Common myeloid progenitor, CD34-positive (primary cell): Measurements from ENCODE around the gene TMEM106C.
A peak's percentile ranks its signal among the peaks of the same experiment; 100 is the strongest.

Experiments used
- CTCF ChIA-PET: fragments of 350-600 bp; sonication (Branson Sonifier 250); formaldehyde crosslinking; loops from one replicate; lab custom pipeline; 2021; ENCODE audit warnings: antibody characterized with exemption; lab: Charles Lee
- POLR2A ChIA-PET: fragments of 350-600 bp; sonication (Branson Sonifier 250); formaldehyde crosslinking; loops from one replicate; lab custom pipeline; 2021; ENCODE audit warnings: antibody characterized with exemption; lab: Charles Lee
- DNase-seq, 3 donors: peaks; one replicate each; pipeline versions ENCODE4 v3.0.0 to v3.0.0-alpha.2; 2013
- H3K27ac ChIP-seq, 2 experiments: 1 replicate in 1 of 2; 2 replicates in 1 of 2; pipeline ENCODE4 v1.7.0; 2013; ENCODE audit warnings: inconsistent platforms in 2 of 2, low read length in 2 of 2, mild to moderate bottlenecking in 2 of 2, low read depth in 1 of 2, moderate library complexity in 1 of 2; ENCODE audit not compliant: severe bottlenecking in 2 of 2, insufficient read depth in 1 of 2, poor library complexity in 1 of 2
- H3K27me3 ChIP-seq, 5 experiments: replicated peaks in 2 of 5; 1 replicate in 3 of 5; 2 replicates in 2 of 5; pipeline versions ENCODE4 v1.6.1 to v1.7.0; 2013; ENCODE audit warnings: low read length in 4 of 5, mild to moderate bottlenecking in 2 of 5, moderate library complexity in 2 of 5, inconsistent platforms in 1 of 5; ENCODE audit not compliant: insufficient read depth in 5 of 5, control insufficient read depth in 4 of 5
- H3K36me3 ChIP-seq, 4 experiments: 1 replicate in 2 of 4; 2 replicates in 2 of 4; pipeline versions ENCODE4 v1.6.1 to v1.7.0; 2013; ENCODE audit warnings: low read length in 3 of 4, control low read depth in 1 of 4, mild to moderate bottlenecking in 1 of 4; ENCODE audit not compliant: control insufficient read depth in 4 of 4, insufficient read depth in 4 of 4
- H3K4me1 ChIP-seq, 4 experiments: 1 replicate in 3 of 4; 2 replicates in 1 of 4; pipeline versions ENCODE4 v1.6.1 to v1.7.1; 2013; ENCODE audit warnings: low read length in 3 of 4, mild to moderate bottlenecking in 3 of 4, control low read depth in 1 of 4, inconsistent platforms in 1 of 4, moderate library complexity in 1 of 4; ENCODE audit not compliant: control insufficient read depth in 4 of 4, insufficient read depth in 4 of 4; ENCODE audit errors: control extremely low read depth in 1 of 4
- H3K4me3 ChIP-seq, 7 experiments: 1 replicate in 4 of 7; 2 replicates in 3 of 7; pipeline versions ENCODE4 v1.5.1 to v1.7.0; 2013; ENCODE audit warnings: mild to moderate bottlenecking in 7 of 7, low read length in 6 of 7, moderate library complexity in 6 of 7, inconsistent platforms in 2 of 7, low read depth in 2 of 7, control low read depth in 1 of 7; ENCODE audit not compliant: insufficient read depth in 4 of 7, control insufficient read depth in 1 of 7; ENCODE audit errors: extremely low read depth in 1 of 7
- H3K9me3 ChIP-seq, 5 experiments: 1 replicate in 4 of 5; 2 replicates in 1 of 5; pipeline versions ENCODE4 v1.6.1 to v1.7.1; 2013; ENCODE audit warnings: low read length in 4 of 5, mild to moderate bottlenecking in 2 of 5, inconsistent platforms in 1 of 5, low read depth in 1 of 5, moderate library complexity in 1 of 5; ENCODE audit not compliant: control insufficient read depth in 4 of 5, insufficient read depth in 2 of 5; ENCODE audit errors: control extremely low read depth in 1 of 5
- WGBS: methylation state at CpG from one replicate; pipeline ENCODE4 v1.1.5; 2013; ENCODE audit not compliant: insufficient coverage; 5-methylcytosine and 5-hydroxymethylcytosine counted together

Gene TMEM106C

GRCh38 chr12:47946413-47947323 lies 16.7 kb upstream of the TMEM106C start:
- ChIA-PET POLR2A (interaction anchor here (1.3 kb wide), 1 partner anchor 8 kb away, joined by 3 read pairs; no protein-coding TSS in a partner anchor), CTCF (interaction anchor here (0.5 to 1.7 kb wide), 16 partner anchors 11 to 242 kb away, joined by 3 to 9 read pairs (median 3); partner anchors contain the start of gene VDR)
- peak; percentile 31 to 73 (median 68) for DNase-seq
- WGBS, result 48% methylated on average over 24 of the region's 27 CpGs
- no peaks in the 10 kb centered on the region for H3K36me3 ChIP-seq
- no peak overlapping the region for H3K27ac ChIP-seq
- peak overlapping the region in 3 of 7 experiments; percentile 0 to 26 (median 10) for H3K4me3 ChIP-seq
- H3K4me1 ChIP-seq, result peaks cover 2 to 21% (median 15%) of the 10 kb centered on the region in 4 experiments
- H3K9me3 ChIP-seq, result no peaks in the 10 kb centered on the region
- H3K27me3 ChIP-seq, result peaks cover 0 to 10% (median 2%) of the 10 kb centered on the region in 5 experiments

- no peaks in the 10 kb centered on the region for H3K9me3 ChIP-seq
- H3K27ac ChIP-seq, result no peak overlapping the region
- no peaks in the 10 kb centered on the region for H3K36me3 ChIP-seq
- POLR2A ChIA-PET, result interaction anchor here (1.3 kb wide), 1 partner anchor 9 kb away, joined by 3 read pairs; no protein-coding TSS in a partner anchor
- H3K4me1 ChIP-seq, result peaks cover 2 to 19% (median 13%) of the 10 kb centered on the region in 4 experiments
- CTCF ChIA-PET, result interaction anchor here (0.5 to 1.7 kb wide), 15 partner anchors 11 to 241 kb away, joined by 3 to 9 read pairs (median 3); partner anchors contain the start of gene VDR
- H3K27me3 ChIP-seq, result peaks cover 0 to 7% (median 2%) of the 10 kb centered on the region in 5 experiments
- peak overlapping the region in 2 of 7 experiments; percentile 0 to 11 for H3K4me3 ChIP-seq
- DNase-seq, result no peak
- 98% methylated on average over 11 of the region's 12 CpGs for WGBS
These were observed 16.1 kb upstream of the TMEM106C start for GRCh38 chr12:47947341-47947740.

- ChIA-PET CTCF (interaction anchor here (0.6 to 6.4 kb wide), 17 partner anchors 8 to 237 kb away, joined by 3 to 45 read pairs (median 4); partner anchors contain the start of genes TMEM106C and VDR), POLR2A (no interaction called here)
- no peak overlapping the region for H3K27ac ChIP-seq
- H3K27me3 ChIP-seq, result no peaks in the 10 kb centered on the region
- H3K4me3 ChIP-seq, result no peak overlapping the region
- 69% methylated on average over 26 of the region's 32 CpGs for WGBS
- H3K9me3 ChIP-seq, result no peaks in the 10 kb centered on the region
- no peaks in the 10 kb centered on the region for H3K36me3 ChIP-seq
- DNase-seq, result peak; percentile 46 to 60 (median 59)
- peaks cover 2 to 16% (median 13%) of the 10 kb centered on the region in 4 experiments for H3K4me1 ChIP-seq
These were observed 13.7 kb upstream of the TMEM106C start for GRCh38 chr12:47949441-47950341.

- CTCF ChIA-PET, result interaction anchor here (0.9 to 6.4 kb wide), 6 partner anchors 9 to 71 kb away, joined by 3 to 45 read pairs (median 3); partner anchors contain the start of gene TMEM106C
- POLR2A ChIA-PET, result no interaction called here
- Histone ChIP-seq H3K9me3 (no peaks in the 10 kb centered on the region), H3K27me3 (no peaks in the 10 kb centered on the region), H3K27ac (no peak overlapping the region), H3K4me3 (no peak overlapping the region), H3K4me1 (peaks cover 2 to 16% (median 13%) of the 10 kb centered on the region in 4 experiments), H3K36me3 (no peaks in the 10 kb centered on the region)
- DNase-seq, result no peak
- 94% methylated on average over 7 of the region's 8 CpGs for WGBS
These were observed 12.4 kb upstream of the TMEM106C start for GRCh38 chr12:47950856-47951468.

- ChIA-PET POLR2A (no interaction called here), CTCF (interaction anchor here (1.2 to 6.4 kb wide), 3 partner anchors 9 to 234 kb away, joined by 3 to 45 read pairs (median 6); partner anchors contain the start of genes TMEM106C and VDR)
- no peak overlapping the region for H3K4me3 ChIP-seq
- H3K27ac ChIP-seq, result no peak overlapping the region
- no peak for DNase-seq
- H3K27me3 ChIP-seq, result no peaks in the 10 kb centered on the region
- H3K9me3 ChIP-seq, result peaks cover 0 to 5% (median 0%) of the 10 kb centered on the region in 5 experiments
- no peaks in the 10 kb centered on the region for H3K36me3 ChIP-seq
- WGBS, result 93% methylated on average over 7 of the region's 8 CpGs
- H3K4me1 ChIP-seq, result peaks cover 0 to 4% (median under 1%) of the 10 kb centered on the region in 4 experiments
These were observed 9.3 kb upstream of the TMEM106C start for GRCh38 chr12:47954058-47954457.

GRCh38 chr12:47954467-47955045 lies 8.8 kb upstream of the TMEM106C start:
- Histone ChIP-seq H3K36me3 (no peaks in the 10 kb centered on the region), H3K27me3 (no peaks in the 10 kb centered on the region), H3K4me1 (peaks cover 0 to 2% (median under 1%) of the 10 kb centered on the region in 4 experiments), H3K27ac (no peak overlapping the region), H3K9me3 (peaks cover 0 to 5% (median 0%) of the 10 kb centered on the region in 5 experiments), H3K4me3 (no peak overlapping the region)
- ChIA-PET POLR2A (no interaction called here), CTCF (interaction anchor here (1.1 to 6.4 kb wide), 4 partner anchors 9 to 233 kb away, joined by 3 to 45 read pairs (median 4); partner anchors contain the start of genes COL2A1, TMEM106C and VDR)
- WGBS, result 96% methylated on average over 4 of the region's 4 CpGs
- DNase-seq, result no peak
